IMR-90 (cell line): ENCODE data around the gene IFT74.

ENCODE experiments used
- POLR2A ChIP-seq: IDR thresholded peaks from 2 replicates; pipeline ENCODE4 v1.6.1; 2012; ENCODE audit warnings: mild to moderate bottlenecking, low read depth, low read length
- TF ChIP-seq, protein P1 (sequence below): conservative IDR thresholded peaks from 2 replicates; pipeline ENCODE4 v1.5.1; 2012; ENCODE audit warnings: mild to moderate bottlenecking, low read depth, low read length, improper control_type of control experiment

DNA sequence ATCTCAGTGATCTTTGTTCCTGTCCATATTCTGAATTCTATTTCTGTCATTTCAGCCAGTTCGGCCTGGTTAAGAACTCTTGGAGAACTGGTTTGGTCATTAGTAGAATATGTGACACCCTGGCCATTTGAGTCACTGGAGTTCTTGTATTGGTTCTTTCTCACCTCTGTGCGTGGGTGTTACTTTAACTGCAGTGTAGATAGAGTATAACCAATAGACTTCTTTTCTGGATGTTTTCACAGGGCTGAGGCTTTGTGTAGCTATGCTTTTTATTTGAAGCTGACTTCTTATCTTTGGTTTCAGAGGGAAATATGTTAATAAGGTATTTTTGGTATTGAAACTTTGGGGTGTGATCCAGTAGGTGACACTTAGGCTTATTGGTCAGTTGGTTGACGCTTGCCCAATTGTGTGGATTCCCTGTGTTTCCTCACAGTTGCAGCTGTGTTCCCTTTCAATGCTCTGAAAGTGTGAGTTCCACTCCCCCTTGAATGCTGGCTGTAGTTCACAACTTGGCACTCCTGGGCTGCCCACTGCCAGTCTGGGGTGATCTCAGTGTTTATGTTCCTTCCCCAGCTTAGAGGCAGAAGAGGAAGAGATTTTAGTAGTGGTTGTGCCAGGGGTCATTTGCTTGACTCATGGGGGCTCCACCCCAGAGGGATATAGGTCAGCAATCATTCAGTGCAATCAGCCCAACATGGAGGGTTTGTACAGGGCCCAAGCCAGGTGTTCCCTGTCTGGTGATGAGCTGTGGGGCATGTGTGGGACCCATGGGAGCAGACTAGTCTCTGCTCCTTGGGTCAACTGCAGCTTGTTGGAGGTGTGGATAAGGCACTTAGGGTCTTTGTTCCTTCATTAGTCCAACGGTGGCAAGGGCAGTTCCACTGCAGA, 117.9 kb downstream of the IFT74 start:
- TF ChIP-seq, protein P1, sequence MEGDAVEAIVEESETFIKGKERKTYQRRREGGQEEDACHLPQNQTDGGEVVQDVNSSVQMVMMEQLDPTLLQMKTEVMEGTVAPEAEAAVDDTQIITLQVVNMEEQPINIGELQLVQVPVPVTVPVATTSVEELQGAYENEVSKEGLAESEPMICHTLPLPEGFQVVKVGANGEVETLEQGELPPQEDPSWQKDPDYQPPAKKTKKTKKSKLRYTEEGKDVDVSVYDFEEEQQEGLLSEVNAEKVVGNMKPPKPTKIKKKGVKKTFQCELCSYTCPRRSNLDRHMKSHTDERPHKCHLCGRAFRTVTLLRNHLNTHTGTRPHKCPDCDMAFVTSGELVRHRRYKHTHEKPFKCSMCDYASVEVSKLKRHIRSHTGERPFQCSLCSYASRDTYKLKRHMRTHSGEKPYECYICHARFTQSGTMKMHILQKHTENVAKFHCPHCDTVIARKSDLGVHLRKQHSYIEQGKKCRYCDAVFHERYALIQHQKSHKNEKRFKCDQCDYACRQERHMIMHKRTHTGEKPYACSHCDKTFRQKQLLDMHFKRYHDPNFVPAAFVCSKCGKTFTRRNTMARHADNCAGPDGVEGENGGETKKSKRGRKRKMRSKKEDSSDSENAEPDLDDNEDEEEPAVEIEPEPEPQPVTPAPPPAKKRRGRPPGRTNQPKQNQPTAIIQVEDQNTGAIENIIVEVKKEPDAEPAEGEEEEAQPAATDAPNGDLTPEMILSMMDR = no peak
- TF ChIP-seq POLR2A = no peak
